Measurements from ENCODE around the gene CDC45.

DNA sequence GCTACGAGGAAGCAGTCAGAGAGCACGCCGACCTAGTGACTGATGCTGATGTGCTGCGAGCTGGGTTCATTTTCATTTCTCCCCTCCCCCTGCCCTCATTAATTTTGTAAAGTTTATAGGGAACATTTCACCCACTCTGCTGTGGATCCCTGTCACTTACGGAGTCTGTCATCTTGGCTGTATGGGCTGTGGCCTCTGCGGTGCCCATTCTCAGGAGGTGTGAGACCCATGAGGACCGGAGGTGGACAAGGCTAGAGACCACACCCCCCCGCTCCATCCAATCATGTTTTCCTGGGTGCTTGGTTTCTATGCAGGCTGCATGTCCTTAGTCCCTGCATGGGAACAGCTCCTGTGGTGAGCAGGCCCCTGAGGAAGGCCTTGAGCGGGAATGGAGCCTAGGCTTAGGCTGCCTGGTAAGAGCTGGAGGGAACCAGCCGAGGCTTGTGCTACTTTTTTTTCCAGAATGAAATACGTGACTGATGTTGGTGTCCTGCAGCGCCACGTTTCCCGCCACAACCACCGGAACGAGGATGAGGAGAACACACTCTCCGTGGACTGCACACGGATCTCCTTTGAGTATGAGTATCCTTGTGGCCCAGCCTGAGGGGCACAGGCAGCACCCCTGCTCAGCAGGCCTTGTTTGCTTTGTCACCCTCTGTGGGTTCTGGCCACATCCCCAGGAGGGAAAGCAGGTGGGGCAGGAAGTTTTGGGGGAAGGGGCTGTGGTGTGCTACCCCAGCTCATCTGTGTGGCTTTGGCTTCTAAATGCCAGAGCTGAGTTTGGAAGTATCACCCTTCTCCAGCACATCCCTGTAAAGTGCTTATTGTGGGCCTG is 25.4 kb downstream of the CDC45 start:
- TF ChIP-seq, protein P1, sequence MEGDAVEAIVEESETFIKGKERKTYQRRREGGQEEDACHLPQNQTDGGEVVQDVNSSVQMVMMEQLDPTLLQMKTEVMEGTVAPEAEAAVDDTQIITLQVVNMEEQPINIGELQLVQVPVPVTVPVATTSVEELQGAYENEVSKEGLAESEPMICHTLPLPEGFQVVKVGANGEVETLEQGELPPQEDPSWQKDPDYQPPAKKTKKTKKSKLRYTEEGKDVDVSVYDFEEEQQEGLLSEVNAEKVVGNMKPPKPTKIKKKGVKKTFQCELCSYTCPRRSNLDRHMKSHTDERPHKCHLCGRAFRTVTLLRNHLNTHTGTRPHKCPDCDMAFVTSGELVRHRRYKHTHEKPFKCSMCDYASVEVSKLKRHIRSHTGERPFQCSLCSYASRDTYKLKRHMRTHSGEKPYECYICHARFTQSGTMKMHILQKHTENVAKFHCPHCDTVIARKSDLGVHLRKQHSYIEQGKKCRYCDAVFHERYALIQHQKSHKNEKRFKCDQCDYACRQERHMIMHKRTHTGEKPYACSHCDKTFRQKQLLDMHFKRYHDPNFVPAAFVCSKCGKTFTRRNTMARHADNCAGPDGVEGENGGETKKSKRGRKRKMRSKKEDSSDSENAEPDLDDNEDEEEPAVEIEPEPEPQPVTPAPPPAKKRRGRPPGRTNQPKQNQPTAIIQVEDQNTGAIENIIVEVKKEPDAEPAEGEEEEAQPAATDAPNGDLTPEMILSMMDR (conservative IDR thresholded peaks at IDR 0.05): no peak
- TF ChIP-seq EZH2 (IDR thresholded peaks at IDR 0.05; ENCODE audit: low read depth): no peak
